ENCODE data around the gene DHX29.

DNA sequence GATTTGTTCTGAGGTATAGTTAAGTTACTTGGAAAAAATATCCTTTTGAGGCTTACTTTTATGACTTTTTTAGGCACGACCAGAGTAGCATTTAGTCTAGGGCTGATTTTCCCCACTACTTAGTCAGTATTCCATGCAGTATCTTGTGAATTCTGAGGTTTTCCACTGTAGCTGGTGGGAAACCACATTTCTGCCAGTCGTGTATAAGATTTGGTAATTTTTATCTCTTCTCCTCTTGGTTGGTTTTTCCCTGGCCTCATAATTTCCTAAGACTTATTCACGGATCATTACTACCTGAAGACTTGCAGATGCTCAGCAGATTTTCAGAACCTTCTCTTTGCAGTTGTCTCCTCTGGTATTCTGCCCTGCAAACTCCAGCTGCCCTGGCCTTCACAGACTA lies 23.8 kb upstream of the DHX29 start:
- TF ChIP-seq, protein P1, sequence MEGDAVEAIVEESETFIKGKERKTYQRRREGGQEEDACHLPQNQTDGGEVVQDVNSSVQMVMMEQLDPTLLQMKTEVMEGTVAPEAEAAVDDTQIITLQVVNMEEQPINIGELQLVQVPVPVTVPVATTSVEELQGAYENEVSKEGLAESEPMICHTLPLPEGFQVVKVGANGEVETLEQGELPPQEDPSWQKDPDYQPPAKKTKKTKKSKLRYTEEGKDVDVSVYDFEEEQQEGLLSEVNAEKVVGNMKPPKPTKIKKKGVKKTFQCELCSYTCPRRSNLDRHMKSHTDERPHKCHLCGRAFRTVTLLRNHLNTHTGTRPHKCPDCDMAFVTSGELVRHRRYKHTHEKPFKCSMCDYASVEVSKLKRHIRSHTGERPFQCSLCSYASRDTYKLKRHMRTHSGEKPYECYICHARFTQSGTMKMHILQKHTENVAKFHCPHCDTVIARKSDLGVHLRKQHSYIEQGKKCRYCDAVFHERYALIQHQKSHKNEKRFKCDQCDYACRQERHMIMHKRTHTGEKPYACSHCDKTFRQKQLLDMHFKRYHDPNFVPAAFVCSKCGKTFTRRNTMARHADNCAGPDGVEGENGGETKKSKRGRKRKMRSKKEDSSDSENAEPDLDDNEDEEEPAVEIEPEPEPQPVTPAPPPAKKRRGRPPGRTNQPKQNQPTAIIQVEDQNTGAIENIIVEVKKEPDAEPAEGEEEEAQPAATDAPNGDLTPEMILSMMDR (IDR thresholded peaks at IDR 0.05) = no peak
- no peak for TF ChIP-seq POLR2A (IDR thresholded peaks at IDR 0.05)

Measured in prostate gland (tissue), 2 donors.